Measurements from ENCODE around the gene XDH. TPM values are rescaled to one million over a fixed set of nuclear protein-coding genes. Genes with fewer than 3 reads are reported as not detected.
A peak's percentile ranks its signal among the peaks of the same experiment; 100 is the strongest.

Gene XDH
- polyA plus RNA-seq, 4 donors: 29.8 to 115 (median 37.2) TPM

DNA sequence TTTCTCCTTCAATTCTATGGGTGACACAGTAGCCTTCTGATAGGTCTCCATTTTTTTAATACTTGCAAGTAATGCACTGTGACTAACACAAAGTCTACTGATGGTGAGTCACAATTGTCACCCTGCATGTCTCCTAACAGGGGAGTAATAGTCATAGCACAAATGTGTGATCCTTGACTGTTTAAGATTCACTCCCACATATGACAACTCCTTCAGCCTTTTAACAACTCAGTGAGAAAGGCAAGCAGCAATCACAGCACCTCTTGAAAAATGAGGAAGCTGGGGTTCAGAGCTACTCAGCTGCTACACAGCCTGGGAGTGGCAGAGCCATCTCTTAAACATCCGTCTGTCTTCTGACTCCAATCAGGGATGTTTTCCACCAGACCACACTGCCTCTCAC is 116.8 kb downstream of the XDH start:
- DNase-seq (no peak), FAIRE-seq (no peak)
- Histone ChIP-seq H3K4me1 (ENCODE audit: control insufficient read depth in 3 of 3, insufficient read depth in 2 of 3, low read depth in 1 of 3, low read length in 2 of 3) (no peaks in the 10 kb centered on the region), H3K4me3 (ENCODE audit: low read depth in 1 of 3, low read length in 3 of 3) (no peak overlapping the region), H3K27ac (ENCODE audit: low read depth in 1 of 3, low read length in 2 of 3) (no peak overlapping the region), H3K27me3 (ENCODE audit: control insufficient read depth in 3 of 3, insufficient read depth in 3 of 3, low read length in 3 of 3) (no peaks in the 10 kb centered on the region), H3K36me3 (ENCODE audit: control insufficient read depth in 3 of 3, insufficient read depth in 2 of 3, low read depth in 1 of 3, low read length in 3 of 3) (no peaks in the 10 kb centered on the region), H3K9me3 (ENCODE audit: control insufficient read depth in 2 of 2, insufficient read depth in 1 of 2, low read depth in 1 of 2, low read length in 1 of 2) (no peaks in the 10 kb centered on the region)
- WGBS, 3 donors: 47 to 69% (median 57%) methylated on average over 1 of the region's 1 CpG

DNA sequence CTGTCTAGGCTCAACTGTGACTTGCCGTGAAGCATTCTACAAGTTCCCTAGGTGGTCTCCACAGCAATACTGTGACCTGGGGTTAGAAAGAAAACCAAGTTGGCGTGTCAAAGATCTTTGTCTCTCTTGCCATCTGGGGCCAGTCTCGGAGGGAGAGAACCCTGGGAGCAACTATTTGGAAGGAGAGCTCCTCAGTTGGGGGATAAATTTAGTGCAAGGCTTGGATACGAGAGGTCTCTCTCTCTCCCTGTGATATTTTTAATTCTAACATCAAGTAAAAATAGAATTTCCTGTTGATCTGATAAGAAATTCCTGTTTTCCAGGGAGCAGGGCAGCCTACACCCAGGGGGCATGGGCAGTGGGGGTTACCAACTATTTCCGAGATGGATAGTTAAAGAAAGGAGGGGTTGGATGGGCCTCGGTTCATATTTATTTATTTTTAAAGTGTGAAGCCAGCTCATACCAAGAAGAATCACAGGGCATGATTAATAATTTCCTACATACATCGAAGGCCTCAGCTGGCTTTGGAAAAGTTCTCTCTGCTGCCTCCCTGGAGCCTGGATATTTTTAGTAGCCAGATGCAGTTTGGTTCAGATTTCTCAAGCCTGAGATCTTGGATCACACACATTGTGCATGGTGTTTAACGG is 117.8 kb downstream of the XDH start:
- no peaks in the 10 kb centered on the region for H3K27me3 ChIP-seq (ENCODE audit: control insufficient read depth in 3 of 3, insufficient read depth in 3 of 3, low read length in 3 of 3)
- no peaks in the 10 kb centered on the region for H3K36me3 ChIP-seq (ENCODE audit: control insufficient read depth in 3 of 3, insufficient read depth in 2 of 3, low read depth in 1 of 3, low read length in 3 of 3)
- H3K9me3 ChIP-seq (ENCODE audit: control insufficient read depth in 2 of 2, insufficient read depth in 1 of 2, low read depth in 1 of 2, low read length in 1 of 2): peaks cover 0 to 2% of the 10 kb centered on the region in 2 donors
- no peak for DNase-seq
- H3K4me3 ChIP-seq (ENCODE audit: low read depth in 1 of 3, low read length in 3 of 3): no peak overlapping the region
- no peaks in the 10 kb centered on the region for H3K4me1 ChIP-seq (ENCODE audit: control insufficient read depth in 3 of 3, insufficient read depth in 2 of 3, low read depth in 1 of 3, low read length in 2 of 3)
- FAIRE-seq: no peak
- H3K27ac ChIP-seq (ENCODE audit: low read depth in 1 of 3, low read length in 2 of 3): no peak overlapping the region
- 73 to 87% (median 82%) methylated on average over 8 of the region's 8 CpGs for WGBS, 3 donors

DNA sequence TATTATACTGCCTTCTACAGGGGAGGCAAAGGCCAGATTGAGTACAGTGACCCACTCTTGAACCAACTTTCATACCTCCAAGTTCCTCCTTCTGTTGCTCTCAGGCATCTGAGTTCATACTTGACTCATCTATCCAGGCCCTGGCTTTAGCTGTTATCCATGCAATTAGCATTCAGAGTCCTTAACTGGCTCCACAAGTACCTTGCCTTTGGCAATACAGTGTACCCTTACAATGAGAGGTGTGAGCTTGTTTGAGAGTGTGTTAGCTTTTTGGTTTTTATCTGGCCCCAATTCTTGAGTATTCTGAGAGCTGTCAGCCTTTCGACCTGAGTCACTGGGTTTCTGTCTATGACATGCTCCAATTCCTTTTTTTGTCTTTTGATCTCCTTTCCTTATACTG is 120.3 kb downstream of the XDH start:
- FAIRE-seq: no peak
- WGBS, 3 donors: 83 to 95% (median 92%) methylated on average over 1 of the region's 1 CpG
- H3K36me3 ChIP-seq (ENCODE audit: control insufficient read depth in 3 of 3, insufficient read depth in 2 of 3, low read depth in 1 of 3, low read length in 3 of 3): no peaks in the 10 kb centered on the region
- no peak overlapping the region for H3K4me3 ChIP-seq (ENCODE audit: low read depth in 1 of 3, low read length in 3 of 3)
- H3K27me3 ChIP-seq (ENCODE audit: control insufficient read depth in 3 of 3, insufficient read depth in 3 of 3, low read length in 3 of 3): no peaks in the 10 kb centered on the region
- H3K4me1 ChIP-seq (ENCODE audit: control insufficient read depth in 3 of 3, insufficient read depth in 2 of 3, low read depth in 1 of 3, low read length in 2 of 3): no peaks in the 10 kb centered on the region
- no peak overlapping the region for H3K27ac ChIP-seq (ENCODE audit: low read depth in 1 of 3, low read length in 2 of 3)
- peaks cover 0 to 2% of the 10 kb centered on the region in 2 donors for H3K9me3 ChIP-seq (ENCODE audit: control insufficient read depth in 2 of 2, insufficient read depth in 1 of 2, low read depth in 1 of 2, low read length in 1 of 2)
- DNase-seq: no peak

DNA sequence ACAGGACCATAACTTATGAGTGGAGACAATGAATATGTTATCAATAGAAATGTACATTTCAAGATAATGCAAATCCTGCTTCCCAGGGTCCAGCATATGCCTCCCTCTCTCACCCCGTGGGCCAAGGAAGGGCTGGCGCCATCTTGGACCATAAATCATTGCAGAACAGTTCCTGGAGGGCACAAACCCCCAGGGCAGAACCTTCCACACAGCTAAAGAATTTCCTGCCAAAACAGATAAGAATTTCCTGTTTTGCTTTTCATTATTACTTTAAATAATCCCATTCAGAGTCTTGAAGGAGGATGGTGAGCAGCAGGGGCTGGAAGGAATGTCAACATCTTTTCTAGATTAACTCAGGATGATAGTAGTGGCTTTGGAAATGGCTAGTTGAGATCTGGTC is 126.9 kb downstream of the XDH start:
- Histone ChIP-seq H3K9me3 (ENCODE audit: control insufficient read depth in 2 of 2, insufficient read depth in 1 of 2, low read depth in 1 of 2, low read length in 1 of 2) (peaks cover 0 to 2% of the 10 kb centered on the region in 2 donors), H3K4me1 (ENCODE audit: control insufficient read depth in 3 of 3, insufficient read depth in 2 of 3, low read depth in 1 of 3, low read length in 2 of 3) (no peaks in the 10 kb centered on the region), H3K27me3 (ENCODE audit: control insufficient read depth in 3 of 3, insufficient read depth in 3 of 3, low read length in 3 of 3) (no peaks in the 10 kb centered on the region), H3K27ac (ENCODE audit: low read depth in 1 of 3, low read length in 2 of 3) (no peak overlapping the region), H3K36me3 (ENCODE audit: control insufficient read depth in 3 of 3, insufficient read depth in 2 of 3, low read depth in 1 of 3, low read length in 3 of 3) (no peaks in the 10 kb centered on the region), H3K4me3 (ENCODE audit: low read depth in 1 of 3, low read length in 3 of 3) (no peak overlapping the region)
- FAIRE-seq: no peak
- WGBS, 3 donors: 57 to 75% (median 64%) methylated on average over 2 of the region's 2 CpGs
- no peak for DNase-seq

DNA sequence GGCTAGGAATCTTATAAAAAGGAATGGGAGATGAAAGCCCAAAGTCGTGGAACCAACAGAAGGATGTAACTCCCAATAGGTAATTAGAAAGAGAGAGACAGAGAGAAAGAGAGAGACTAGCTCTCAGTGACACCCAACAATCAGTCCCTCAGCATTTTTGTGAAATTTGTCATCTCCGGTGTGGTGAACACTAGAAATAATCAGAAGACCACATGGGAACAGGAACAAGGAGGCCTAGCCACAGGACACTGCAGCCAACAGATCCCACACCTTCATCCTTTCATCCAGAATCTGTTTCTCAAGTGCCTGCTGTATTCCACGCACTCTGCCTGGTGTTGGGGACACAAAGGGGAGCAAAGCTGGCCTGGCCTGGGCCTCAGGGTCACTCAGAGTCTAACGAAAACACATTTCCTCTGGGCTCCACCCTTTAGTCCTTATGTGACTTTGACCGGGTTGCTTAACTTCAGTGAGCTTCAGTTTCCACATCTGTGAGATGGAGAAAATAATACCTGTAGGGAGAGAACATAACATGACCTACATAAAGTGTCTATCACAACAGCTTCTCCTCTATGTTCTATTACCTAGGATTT is 127.5 kb downstream of the XDH start:
- Histone ChIP-seq H3K27ac (ENCODE audit: low read depth in 1 of 3, low read length in 2 of 3) (no peak overlapping the region), H3K4me1 (ENCODE audit: control insufficient read depth in 3 of 3, insufficient read depth in 2 of 3, low read depth in 1 of 3, low read length in 2 of 3) (no peaks in the 10 kb centered on the region), H3K9me3 (ENCODE audit: control insufficient read depth in 2 of 2, insufficient read depth in 1 of 2, low read depth in 1 of 2, low read length in 1 of 2) (no peaks in the 10 kb centered on the region), H3K27me3 (ENCODE audit: control insufficient read depth in 3 of 3, insufficient read depth in 3 of 3, low read length in 3 of 3) (no peaks in the 10 kb centered on the region), H3K4me3 (ENCODE audit: low read depth in 1 of 3, low read length in 3 of 3) (no peak overlapping the region), H3K36me3 (ENCODE audit: control insufficient read depth in 3 of 3, insufficient read depth in 2 of 3, low read depth in 1 of 3, low read length in 3 of 3) (no peaks in the 10 kb centered on the region)
- 77 to 82% (median 79%) methylated on average over 5 of the region's 5 CpGs for WGBS, 3 donors
- DNase-seq: peak in 1 of 2 donors; percentile 31
- no peak for FAIRE-seq

DNA sequence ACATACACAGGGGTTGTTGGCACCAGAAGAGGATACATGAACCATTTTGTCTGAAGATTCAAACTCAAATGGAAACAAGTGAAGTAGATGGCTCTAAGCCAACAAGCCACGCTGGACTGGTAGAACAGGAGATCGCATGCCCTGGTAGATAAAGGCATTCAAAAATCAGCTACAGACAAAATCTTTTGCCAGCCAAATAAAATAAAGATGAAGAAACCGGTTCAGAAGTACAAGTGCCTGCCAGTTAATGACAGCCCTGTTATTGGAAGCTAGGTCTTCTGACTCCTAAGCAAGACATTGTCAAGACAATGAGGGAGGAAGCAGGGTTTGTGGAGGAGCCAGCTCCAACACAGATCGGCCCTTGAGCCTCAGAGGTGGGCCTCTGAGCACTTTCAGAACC is 128.3 kb downstream of the XDH start:
- no peak overlapping the region for H3K4me3 ChIP-seq (ENCODE audit: low read depth in 1 of 3, low read length in 3 of 3)
- FAIRE-seq (no peak), DNase-seq (no peak)
- WGBS, 3 donors: 68 to 82% (median 78%) methylated on average over 4 of the region's 4 CpGs
- H3K9me3 ChIP-seq (ENCODE audit: control insufficient read depth in 2 of 2, insufficient read depth in 1 of 2, low read depth in 1 of 2, low read length in 1 of 2): no peaks in the 10 kb centered on the region
- H3K27me3 ChIP-seq (ENCODE audit: control insufficient read depth in 3 of 3, insufficient read depth in 3 of 3, low read length in 3 of 3): no peaks in the 10 kb centered on the region
- no peaks in the 10 kb centered on the region for H3K36me3 ChIP-seq (ENCODE audit: control insufficient read depth in 3 of 3, insufficient read depth in 2 of 3, low read depth in 1 of 3, low read length in 3 of 3)
- no peak overlapping the region for H3K27ac ChIP-seq (ENCODE audit: low read depth in 1 of 3, low read length in 2 of 3)
- no peaks in the 10 kb centered on the region for H3K4me1 ChIP-seq (ENCODE audit: control insufficient read depth in 3 of 3, insufficient read depth in 2 of 3, low read depth in 1 of 3, low read length in 2 of 3)

Other genes with a start within 250 kb of the XDH start
- gene CAPN14, start 197.2 kb downstream of the XDH start, polyA plus RNA-seq: under 1 TPM in 2 of 4 donors, not detected in 2; 0.06 to 0.15 TPM
- gene EHD3, start 180.6 kb downstream of the XDH start, polyA plus RNA-seq: 1 to 10 TPM in 3 of 4 donors, under 1 TPM in 1; 0.22 to 2.7 (median 1.9) TPM
- gene SRD5A2, start 166.2 kb upstream of the XDH start, polyA plus RNA-seq: under 1 TPM in 1 of 4 donors, not detected in 3; 0.89 TPM

All from small intestine (tissue), 7 donors.